ENCODE measurements around the gene FBLN2. TPM values are rescaled to one million over a fixed set of nuclear protein-coding genes. Genes with fewer than 3 reads are reported as not detected.

Gene FBLN2
- total RNA-seq, 1 experiment from 2014 or later = 17.9 TPM

Other genes with a start within 250 kb of the FBLN2 start
- gene NUP210, start 128.8 kb upstream of the FBLN2 start, total RNA-seq (2014; rRNA removed; shearing (Covaris generic)) = 8.9 and 9.2 TPM in 2 replicates
- gene HDAC11, start 68.8 kb upstream of the FBLN2 start, total RNA-seq (2014; rRNA removed; shearing (Covaris generic)) = 1.9 and 7.1 TPM in 2 replicates

Measured in Daoy (cell line).